Measurements from ENCODE around the gene LAMB1. TPM values are rescaled to one million over a fixed set of nuclear protein-coding genes. Genes with fewer than 3 reads are reported as not detected.
A peak's percentile ranks its signal among the peaks of the same experiment; 100 is the strongest.

The LAMB1 gene
- total and polyA plus RNA-seq, 4 donors, result 95.9 to 285 (median 173) TPM

DNA sequence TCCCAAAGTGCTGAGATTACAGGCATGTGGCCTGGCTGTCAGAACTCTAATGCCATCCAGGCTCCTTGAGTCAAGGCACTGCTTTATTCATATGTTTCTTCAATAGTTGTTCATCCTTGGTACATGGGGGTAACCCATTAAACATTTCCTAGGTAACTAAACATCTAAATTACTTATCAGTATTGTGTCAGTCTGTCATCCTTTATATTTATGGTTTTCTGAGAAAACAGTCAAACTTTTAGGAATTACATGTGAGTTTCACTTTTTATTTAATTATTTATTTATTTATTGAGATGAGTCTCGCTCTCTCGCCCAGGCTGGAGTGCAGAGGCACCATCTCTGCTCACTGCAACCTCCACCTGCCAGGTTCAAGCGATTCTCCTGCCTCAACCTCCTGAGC lies 45.5 kb upstream of the LAMB1 start:
- ATAC-seq (ENCODE audit: insufficient read depth, low FRiP score) (no peak), DNase-seq (no peak)
- Histone ChIP-seq H3K4me1 (ENCODE audit: control insufficient read depth in 5 of 5, insufficient read depth in 5 of 5, low read length in 5 of 5) (peaks cover 0 to 9% (median 4%) of the 10 kb centered on the region in 5 donors), H3K27me3 (ENCODE audit: control insufficient read depth in 3 of 3, insufficient read depth in 3 of 3, low read length in 2 of 3) (no peaks in the 10 kb centered on the region), H3K27ac (ENCODE audit: low read depth in 1 of 2, low read length in 1 of 2) (no peak overlapping the region), H3K9ac (ENCODE audit: insufficient read depth in 1 of 2, low read length in 2 of 2) (no peak overlapping the region), H3K4me3 (no peak overlapping the region), H3K36me3 (ENCODE audit: control insufficient read depth in 4 of 4, insufficient read depth in 4 of 4, low read length in 4 of 4) (no peaks in the 10 kb centered on the region), H3K9me3 (ENCODE audit: control insufficient read depth in 4 of 4, insufficient read depth in 3 of 4, low read length in 3 of 4) (no peaks in the 10 kb centered on the region)
- WGBS, 2 donors, result 93 to 95% methylated on average over 3 of the region's 3 CpGs
- TF ChIP-seq, protein P1, sequence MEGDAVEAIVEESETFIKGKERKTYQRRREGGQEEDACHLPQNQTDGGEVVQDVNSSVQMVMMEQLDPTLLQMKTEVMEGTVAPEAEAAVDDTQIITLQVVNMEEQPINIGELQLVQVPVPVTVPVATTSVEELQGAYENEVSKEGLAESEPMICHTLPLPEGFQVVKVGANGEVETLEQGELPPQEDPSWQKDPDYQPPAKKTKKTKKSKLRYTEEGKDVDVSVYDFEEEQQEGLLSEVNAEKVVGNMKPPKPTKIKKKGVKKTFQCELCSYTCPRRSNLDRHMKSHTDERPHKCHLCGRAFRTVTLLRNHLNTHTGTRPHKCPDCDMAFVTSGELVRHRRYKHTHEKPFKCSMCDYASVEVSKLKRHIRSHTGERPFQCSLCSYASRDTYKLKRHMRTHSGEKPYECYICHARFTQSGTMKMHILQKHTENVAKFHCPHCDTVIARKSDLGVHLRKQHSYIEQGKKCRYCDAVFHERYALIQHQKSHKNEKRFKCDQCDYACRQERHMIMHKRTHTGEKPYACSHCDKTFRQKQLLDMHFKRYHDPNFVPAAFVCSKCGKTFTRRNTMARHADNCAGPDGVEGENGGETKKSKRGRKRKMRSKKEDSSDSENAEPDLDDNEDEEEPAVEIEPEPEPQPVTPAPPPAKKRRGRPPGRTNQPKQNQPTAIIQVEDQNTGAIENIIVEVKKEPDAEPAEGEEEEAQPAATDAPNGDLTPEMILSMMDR (IDR thresholded peaks at IDR 0.05; ENCODE audit: control extremely low read depth, extremely low read depth), result no peak

- Histone ChIP-seq H3K9me3 (ENCODE audit: control insufficient read depth in 4 of 4, insufficient read depth in 3 of 4, low read length in 3 of 4) (no peaks in the 10 kb centered on the region), H3K36me3 (ENCODE audit: control insufficient read depth in 4 of 4, insufficient read depth in 4 of 4, low read length in 4 of 4) (no peaks in the 10 kb centered on the region), H3K4me1 (ENCODE audit: control insufficient read depth in 5 of 5, insufficient read depth in 5 of 5, low read length in 5 of 5) (peaks cover 0 to 9% (median 4%) of the 10 kb centered on the region in 5 donors), H3K9ac (ENCODE audit: insufficient read depth in 1 of 2, low read length in 2 of 2) (no peak overlapping the region), H3K4me3 (no peak overlapping the region), H3K27ac (ENCODE audit: low read depth in 1 of 2, low read length in 1 of 2) (no peak overlapping the region), H3K27me3 (ENCODE audit: control insufficient read depth in 3 of 3, insufficient read depth in 3 of 3, low read length in 2 of 3) (no peaks in the 10 kb centered on the region)
- TF ChIP-seq, protein P1 (IDR thresholded peaks at IDR 0.05; ENCODE audit: control extremely low read depth, extremely low read depth), result no peak
- WGBS, 2 donors, result 78 to 89% methylated on average over 6 of the region's 6 CpGs
- no peak for ATAC-seq (ENCODE audit: insufficient read depth, low FRiP score)
- no peak for DNase-seq
These were observed 44.1 kb upstream of the LAMB1 start for GRCh38 chr7:108046952-108047506.

- H3K9ac ChIP-seq (ENCODE audit: insufficient read depth in 1 of 2, low read length in 2 of 2), result no peak overlapping the region
- peaks cover 0 to 9% (median 4%) of the 10 kb centered on the region in 5 donors for H3K4me1 ChIP-seq (ENCODE audit: control insufficient read depth in 5 of 5, insufficient read depth in 5 of 5, low read length in 5 of 5)
- no peaks in the 10 kb centered on the region for H3K9me3 ChIP-seq (ENCODE audit: control insufficient read depth in 4 of 4, insufficient read depth in 3 of 4, low read length in 3 of 4)
- WGBS, 2 donors, result 49 to 63% methylated on average over 1 of the region's 1 CpG
- TF ChIP-seq, protein P1 (IDR thresholded peaks at IDR 0.05; ENCODE audit: control extremely low read depth, extremely low read depth), result no peak
- DNase-seq, result peak; percentile 17 to 84 (median 54)
- no peak for ATAC-seq (ENCODE audit: insufficient read depth, low FRiP score)
- no peak overlapping the region for H3K4me3 ChIP-seq
- no peaks in the 10 kb centered on the region for H3K36me3 ChIP-seq (ENCODE audit: control insufficient read depth in 4 of 4, insufficient read depth in 4 of 4, low read length in 4 of 4)
- no peak overlapping the region for H3K27ac ChIP-seq (ENCODE audit: low read depth in 1 of 2, low read length in 1 of 2)
- no peaks in the 10 kb centered on the region for H3K27me3 ChIP-seq (ENCODE audit: control insufficient read depth in 3 of 3, insufficient read depth in 3 of 3, low read length in 2 of 3)
These were observed 42.7 kb upstream of the LAMB1 start for GRCh38 chr7:108045669-108046068.

DNA sequence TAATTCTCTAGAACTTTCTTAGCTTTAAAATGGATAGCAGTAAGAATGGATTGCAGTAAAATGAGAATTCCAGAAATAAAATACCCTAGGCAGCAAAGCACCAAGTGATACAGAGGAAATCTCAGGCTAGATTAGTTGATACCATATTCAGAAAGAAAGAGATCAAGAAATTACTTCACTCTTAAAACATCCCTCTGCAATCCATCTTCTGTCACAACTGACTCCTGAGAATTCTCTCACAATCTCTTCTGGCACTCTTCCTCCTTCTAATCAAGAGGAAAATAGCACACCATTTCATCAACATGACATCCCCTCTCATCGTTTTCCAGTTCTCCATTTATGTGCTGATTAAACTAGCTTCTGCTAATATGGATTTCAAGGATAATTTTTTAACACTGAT lies 42.2 kb upstream of the LAMB1 start:
- H3K27me3 ChIP-seq (ENCODE audit: control insufficient read depth in 3 of 3, insufficient read depth in 3 of 3, low read length in 2 of 3), result no peaks in the 10 kb centered on the region
- no peaks in the 10 kb centered on the region for H3K36me3 ChIP-seq (ENCODE audit: control insufficient read depth in 4 of 4, insufficient read depth in 4 of 4, low read length in 4 of 4)
- 9 to 25% methylated on average over 1 of the region's 1 CpG for WGBS, 2 donors
- no peak overlapping the region for H3K4me3 ChIP-seq
- DNase-seq (peak in 2 of 3 donors; percentile 40 to 58), ATAC-seq (ENCODE audit: insufficient read depth, low FRiP score) (no peak)
- H3K9ac ChIP-seq (ENCODE audit: insufficient read depth in 1 of 2, low read length in 2 of 2), result no peak overlapping the region
- H3K4me1 ChIP-seq (ENCODE audit: control insufficient read depth in 5 of 5, insufficient read depth in 5 of 5, low read length in 5 of 5), result peaks cover 0 to 9% (median 4%) of the 10 kb centered on the region in 5 donors
- H3K9me3 ChIP-seq (ENCODE audit: control insufficient read depth in 4 of 4, insufficient read depth in 3 of 4, low read length in 3 of 4), result no peaks in the 10 kb centered on the region
- no peak overlapping the region for H3K27ac ChIP-seq (ENCODE audit: low read depth in 1 of 2, low read length in 1 of 2)
- TF ChIP-seq, protein P1 (IDR thresholded peaks at IDR 0.05; ENCODE audit: control extremely low read depth, extremely low read depth), result no peak

Measured in lung (tissue), 12 donors.